ENCODE measurements around the gene AGPAT2. TPM values are rescaled to one million over a fixed set of nuclear protein-coding genes. Genes with fewer than 3 reads are reported as not detected.

The AGPAT2 gene
- total and polyA plus RNA-seq, 2 of the 4 experiments (the other 2 are of a cell fraction), result 16.1 to 39.5 TPM

- TF ChIP-seq CTCF (conservative IDR thresholded peaks at IDR 0.05; ENCODE audit: low read depth, low read length), result no peak
- no peak for TF ChIP-seq SMC3 (IDR thresholded peaks at IDR 0.05; ENCODE audit: low read depth, low read length)
- TF ChIP-seq RAD21 (IDR thresholded peaks at IDR 0.05; ENCODE audit: low read length), result no peak
- TF ChIP-seq POLR2A (IDR thresholded peaks at IDR 0.05; ENCODE audit: low read depth, low read length), result no peak
These were observed 30.3 kb downstream of the AGPAT2 start (continued) for GRCh38 chr9:136656795-136657611.

Measured in IMR-90 (cell line).